GM21786 (cell line): ENCODE results near the gene CTNND2.
"Not testable (repeated sequence)": the region's sequence is repeated elsewhere in the genome, so short reads cannot be mapped to it uniquely, and the experiment has no call there.

Experiments used
- ATAC-seq: cut with Tn5 transposase; IDR thresholded peaks from one replicate; pipeline ENCODE4 v1.9.1; 2021; ENCODE audit not compliant: unreplicated experiment

CTNND2 gene

GRCh38 chr5:11679676-11680075, 224.6 kb downstream of the CTNND2 start:
- ATAC-seq = no peak

- no peak for ATAC-seq
These were observed 229.1 kb downstream of the CTNND2 start for GRCh38 chr5:11675184-11675583.

DNA sequence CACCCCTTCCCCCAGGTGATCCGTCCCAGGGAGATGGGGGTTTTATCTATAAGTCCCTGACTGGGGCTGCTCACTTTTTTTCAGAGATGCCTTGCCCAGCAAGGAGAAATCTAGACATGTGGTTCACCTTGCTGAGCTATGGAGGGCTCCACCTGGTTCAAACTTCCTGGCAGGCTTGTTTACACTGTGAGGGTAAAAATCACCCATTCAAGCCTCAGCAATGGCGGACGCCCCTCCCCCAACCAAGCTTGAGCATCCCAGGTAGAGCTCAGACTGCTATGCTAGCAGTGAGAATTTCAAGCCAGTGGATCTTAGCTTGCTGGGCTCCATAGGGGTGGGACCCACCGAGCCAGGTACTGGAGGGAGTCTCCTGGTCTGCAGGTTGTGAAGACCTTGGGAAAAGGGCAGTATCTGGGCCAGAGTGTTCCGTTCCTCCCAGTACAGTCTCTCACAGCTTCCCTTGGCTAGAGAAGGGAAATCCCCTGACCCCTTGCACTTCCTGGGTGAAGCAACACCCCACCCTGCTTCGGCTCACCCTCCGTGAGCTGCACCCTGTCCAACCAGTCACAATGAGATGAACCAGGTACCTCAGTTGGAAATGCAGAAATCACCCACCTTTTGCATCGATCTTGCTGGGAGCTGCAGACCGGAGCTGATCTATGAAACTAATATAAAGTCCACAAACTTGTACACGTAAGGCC, 231.7 kb downstream of the CTNND2 start:
- no peak for ATAC-seq

- no peak for ATAC-seq
These were observed 245.9 kb downstream of the CTNND2 start for GRCh38 chr5:11658376-11658775.

GRCh38 chr5:11656916-11657315, 247.3 kb downstream of the CTNND2 start:
- ATAC-seq = no peak

DNA sequence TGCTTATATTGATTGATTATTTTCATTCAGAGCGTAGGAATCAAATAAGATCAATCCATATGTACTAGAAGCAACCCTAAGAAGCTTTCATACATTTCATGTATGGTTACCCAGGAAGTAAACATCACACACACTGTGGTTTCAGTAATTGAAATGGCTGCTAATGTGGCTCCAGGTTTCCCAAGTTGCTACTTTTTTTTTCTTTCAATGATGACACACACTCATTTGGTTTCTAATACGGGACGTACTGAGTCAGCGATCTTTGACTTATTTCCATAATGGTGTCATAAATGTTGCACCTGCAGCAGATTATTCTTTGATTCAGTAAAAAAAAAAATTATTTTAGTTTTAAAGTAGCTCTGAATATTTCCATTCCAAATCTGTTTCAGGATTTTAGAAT, 248.6 kb downstream of the CTNND2 start:
- no peak for ATAC-seq

GRCh38 chr5:11650936-11651335, 253.3 kb downstream of the CTNND2 start:
- no peak for ATAC-seq

GRCh38 chr5:11646141-11646540, 258.1 kb downstream of the CTNND2 start:
- ATAC-seq = no peak

GRCh38 chr5:11642438-11642837, 261.8 kb downstream of the CTNND2 start:
- no peak for ATAC-seq

GRCh38 chr5:11640158-11640873, 263.9 kb downstream of the CTNND2 start:
- ATAC-seq = no peak

DNA sequence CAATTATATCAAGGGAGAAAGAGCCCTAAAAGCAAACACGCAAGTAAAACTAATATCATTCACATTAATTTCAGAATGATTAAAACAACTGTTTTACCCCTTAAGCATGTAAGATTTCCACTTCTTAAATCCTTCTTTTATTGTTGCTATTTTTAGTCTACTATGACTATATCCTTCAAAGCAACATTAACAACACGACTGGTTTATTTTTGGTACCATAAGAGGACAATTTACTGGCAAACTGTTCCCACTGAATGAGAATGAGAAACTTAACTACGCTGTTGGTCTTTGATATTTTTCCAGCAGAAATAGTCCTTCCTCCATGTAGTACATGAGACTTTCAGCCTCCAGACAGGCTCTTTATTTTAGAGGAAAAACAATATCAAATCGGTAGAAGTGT, 281.5 kb downstream of the CTNND2 start:
- ATAC-seq = no peak

GRCh38 chr5:11620172-11620571, 284.1 kb downstream of the CTNND2 start:
- no peak for ATAC-seq

GRCh38 chr5:11619339-11620024, 284.8 kb downstream of the CTNND2 start:
- no peak for ATAC-seq

- no peak for ATAC-seq
These were observed 287.2 kb downstream of the CTNND2 start for GRCh38 chr5:11617080-11617479.

- not testable (repeated sequence) for ATAC-seq
These were observed 287.6 kb downstream of the CTNND2 start for GRCh38 chr5:11616624-11617023.

- ATAC-seq = no peak
These were observed 293.2 kb downstream of the CTNND2 start for GRCh38 chr5:11611011-11611410.

DNA sequence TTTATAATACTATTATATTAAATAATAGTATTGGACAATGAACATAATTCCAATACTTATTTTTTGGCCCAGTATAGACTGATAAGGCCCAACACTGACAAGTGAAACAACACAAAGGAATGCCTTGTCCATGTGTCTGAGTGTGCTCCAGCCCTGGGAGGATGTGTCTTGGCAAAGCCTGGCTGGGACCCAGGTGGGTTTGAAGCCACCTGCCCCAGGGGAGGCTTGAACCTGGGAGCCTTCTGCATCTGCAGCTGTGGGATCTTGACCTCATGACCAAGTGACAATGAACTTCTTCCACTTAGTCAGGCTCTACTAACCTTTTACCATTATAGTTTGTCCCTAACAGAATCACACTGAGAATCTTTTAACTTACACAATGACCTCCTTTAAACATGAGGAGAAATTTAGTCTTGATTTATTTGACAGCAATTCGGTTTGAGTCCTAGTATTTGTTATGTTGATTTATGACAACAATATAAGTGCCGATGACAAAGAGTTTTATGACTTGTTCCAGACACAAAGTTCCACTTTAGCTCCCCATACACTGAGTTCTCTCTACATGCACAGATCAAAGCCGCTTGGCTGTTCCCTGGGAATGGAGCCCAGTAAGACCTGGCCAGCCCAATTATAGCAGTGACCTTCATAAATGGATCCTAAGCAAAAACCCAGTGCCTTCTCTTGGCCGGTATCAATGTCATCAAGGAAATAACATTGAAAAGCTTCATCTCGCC, 294.5 kb downstream of the CTNND2 start:
- no peak for ATAC-seq

DNA sequence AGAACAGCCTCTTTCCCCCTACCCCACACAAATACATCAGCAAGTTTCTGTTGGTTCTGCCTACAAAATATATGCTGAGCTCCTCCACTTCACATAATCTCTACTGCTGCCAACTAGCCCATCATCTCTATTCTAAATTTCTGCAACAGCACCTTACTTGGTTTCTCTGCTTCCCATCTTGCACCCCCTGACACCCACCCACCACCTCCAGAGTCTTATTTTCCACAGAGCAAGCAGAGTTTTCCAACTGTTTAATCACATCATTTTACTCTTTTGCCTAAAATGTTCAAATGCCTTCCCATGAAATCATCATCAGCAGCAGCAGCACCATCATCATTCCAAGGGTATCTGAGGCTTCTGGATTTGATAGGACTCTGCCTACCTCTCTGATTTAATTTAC, 295.7 kb downstream of the CTNND2 start:
- no peak for ATAC-seq

DNA sequence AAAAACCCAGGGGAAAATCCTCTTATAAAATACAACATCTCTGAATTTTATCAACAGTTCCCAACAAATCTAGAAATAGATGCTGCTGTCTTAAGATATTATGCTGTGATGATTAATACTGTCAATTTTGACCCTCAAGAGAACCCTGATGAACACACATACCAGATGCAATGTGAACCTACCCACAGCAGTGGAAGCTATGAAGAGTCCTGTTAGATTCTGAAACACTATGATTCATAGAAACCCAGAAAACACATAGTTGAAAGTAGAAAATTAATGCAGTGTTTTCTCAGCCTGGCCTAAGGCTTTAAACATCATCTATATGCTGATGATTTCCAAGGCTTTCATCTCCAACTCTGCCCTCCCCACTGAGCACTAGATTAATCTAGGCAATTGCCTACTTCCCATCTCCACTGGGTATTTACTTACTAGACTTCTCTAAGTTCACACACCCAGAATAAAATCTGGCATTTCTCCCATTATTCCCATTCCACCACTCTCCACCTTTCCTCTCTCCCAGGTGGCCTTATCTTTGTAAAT, 296.2 kb downstream of the CTNND2 start:
- ATAC-seq = no peak

DNA sequence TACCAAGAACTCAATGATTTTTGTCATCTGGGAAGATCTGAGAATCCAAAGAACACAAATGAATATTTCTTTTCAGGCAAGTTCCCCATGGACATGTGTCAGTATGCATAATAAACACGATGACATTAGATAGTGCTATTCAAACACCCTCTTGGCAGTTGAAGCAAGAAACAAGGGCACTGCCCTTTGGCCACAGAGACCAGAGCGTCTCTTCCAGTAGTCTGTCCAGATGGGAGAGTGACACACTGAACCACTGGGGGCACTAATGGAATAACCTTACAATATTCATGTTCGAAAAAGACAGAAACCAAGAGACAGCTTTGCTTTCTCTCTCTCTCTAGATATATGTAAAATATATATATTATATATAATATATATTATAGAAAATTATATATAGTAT, 301.9 kb downstream of the CTNND2 start:
- ATAC-seq = no peak

GRCh38 chr5:11599499-11599898, 304.7 kb downstream of the CTNND2 start:
- no peak for ATAC-seq
